GM19099 (cell line): ENCODE results near the gene ODAD2.

Experiments used
- POLR2A ChIP-seq: IDR thresholded peaks from 3 replicates; pipeline ENCODE4 v1.6.1; 2011; ENCODE audit warnings: low read depth; ENCODE audit not compliant: insufficient read length; ENCODE audit errors: extremely low read depth

Gene ODAD2

GRCh38 chr10:27820637-27821036 is 178.2 kb downstream of the ODAD2 start:
- TF ChIP-seq POLR2A = no peak

GRCh38 chr10:27819781-27820531 is 178.9 kb downstream of the ODAD2 start:
- no peak for TF ChIP-seq POLR2A

GRCh38 chr10:27816320-27816719 is 182.6 kb downstream of the ODAD2 start:
- no peak for TF ChIP-seq POLR2A

GRCh38 chr10:27815846-27816245 is 183.0 kb downstream of the ODAD2 start:
- TF ChIP-seq POLR2A = no peak

- TF ChIP-seq POLR2A = no peak
Measured at GRCh38 chr10:27815261-27815660, 183.6 kb downstream of the ODAD2 start.

GRCh38 chr10:27805180-27805579 is 193.7 kb downstream of the ODAD2 start:
- TF ChIP-seq POLR2A = no peak

GRCh38 chr10:27804136-27804535 is 194.7 kb downstream of the ODAD2 start:
- TF ChIP-seq POLR2A = no peak

- no peak for TF ChIP-seq POLR2A
Measured at GRCh38 chr10:27801171-27801785, 197.6 kb downstream of the ODAD2 start.

GRCh38 chr10:27799046-27799445 is 199.8 kb downstream of the ODAD2 start:
- TF ChIP-seq POLR2A = no peak

- TF ChIP-seq POLR2A = no peak
Measured at GRCh38 chr10:27794157-27794556, 204.7 kb downstream of the ODAD2 start.

GRCh38 chr10:27792216-27792615 is 206.7 kb downstream of the ODAD2 start:
- TF ChIP-seq POLR2A = no peak

- TF ChIP-seq POLR2A = no peak
Measured at GRCh38 chr10:27784272-27784671, 214.6 kb downstream of the ODAD2 start.

- TF ChIP-seq POLR2A = no peak
Measured at GRCh38 chr10:27783660-27784059, 215.2 kb downstream of the ODAD2 start.

GRCh38 chr10:27779462-27780015 is 219.3 kb downstream of the ODAD2 start:
- no peak for TF ChIP-seq POLR2A

- TF ChIP-seq POLR2A = no peak
Measured at GRCh38 chr10:27774831-27775230, 224.0 kb downstream of the ODAD2 start.

- no peak for TF ChIP-seq POLR2A
Measured at GRCh38 chr10:27771231-27771630, 227.6 kb downstream of the ODAD2 start.
